Measurements from ENCODE around the gene RAB3GAP1.

DNA sequence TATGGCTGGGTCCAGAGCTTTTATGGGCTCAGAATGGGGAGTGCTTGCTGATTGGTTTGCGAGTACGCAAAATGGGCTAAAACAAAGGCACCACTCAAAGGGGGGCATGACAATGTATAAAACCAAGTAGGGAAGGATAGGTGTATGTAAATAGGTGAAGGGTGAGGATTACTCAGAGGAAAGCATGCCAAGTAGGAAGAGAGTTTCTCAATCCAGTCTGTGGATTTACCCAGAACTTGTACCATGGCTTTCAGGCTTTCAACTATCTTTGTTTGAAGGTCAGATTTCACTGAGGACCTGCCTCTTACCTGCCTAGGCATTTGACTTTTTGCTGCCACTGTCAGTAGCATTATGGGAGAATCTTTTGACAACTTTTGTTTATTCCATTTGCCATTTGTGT is 92.3 kb downstream of the RAB3GAP1 start:
- no peak for TF ChIP-seq EZH2 (IDR thresholded peaks at IDR 0.05; ENCODE audit: borderline replicate concordance, insufficient read depth, low read length, poor library complexity, severe bottlenecking)
- TF ChIP-seq TAF1 (IDR thresholded peaks at IDR 0.05; ENCODE audit: low read depth): no peak
- TF ChIP-seq EP300 (conservative IDR thresholded peaks at IDR 0.05; ENCODE audit: poor library complexity, severe bottlenecking): no peak
- no peak for TF ChIP-seq CTCF (IDR thresholded peaks at IDR 0.05; ENCODE audit: poor library complexity, severe bottlenecking)
- TF ChIP-seq REST (IDR thresholded peaks at IDR 0.05; ENCODE audit: borderline replicate concordance): no peak
- no peak for TF ChIP-seq MXI1 (conservative IDR thresholded peaks at IDR 0.05; ENCODE audit: poor library complexity, severe bottlenecking)
- TF ChIP-seq RAD21 (conservative IDR thresholded peaks at IDR 0.05): no peak
- TF ChIP-seq POLR2AphosphoS5 (IDR thresholded peaks at IDR 0.05): no peak

Measured in neural cell (in vitro differentiated cells).